ENCODE results near the gene IL26.
A peak's percentile ranks its signal among the peaks of the same experiment; 100 is the strongest.
"Not testable (repeated sequence)": the region's sequence is repeated elsewhere in the genome, so short reads cannot be mapped to it uniquely, and the experiment has no call there.

Gene IL26

DNA sequence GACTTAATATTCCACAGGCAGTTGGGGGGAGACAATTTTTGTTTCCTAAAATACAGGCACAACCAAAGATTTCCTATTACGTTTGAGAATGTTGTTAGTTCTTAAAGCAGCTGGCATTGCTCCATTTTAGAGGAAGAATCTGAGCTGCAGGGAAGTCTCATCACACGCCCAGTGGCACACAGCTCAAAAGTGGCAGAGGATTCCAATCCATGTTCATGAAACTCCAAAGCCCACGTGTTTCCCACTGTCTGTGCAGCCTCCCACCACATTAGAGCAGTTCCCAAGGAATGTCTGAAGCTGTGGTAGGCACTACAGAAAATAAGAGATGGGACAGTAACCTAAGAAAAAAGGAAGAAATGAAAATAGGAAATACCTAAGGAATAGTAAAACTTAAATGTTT, 6.1 kb upstream of the IL26 start:
- Histone ChIP-seq H3K9me3 (ENCODE audit: control insufficient read depth, insufficient read depth, low read length) (no peaks in the 10 kb centered on the region), H3K9ac (ENCODE audit: low read depth, low read length) (no peak overlapping the region), H3K4me1 (ENCODE audit: insufficient read depth, low read length) (no peaks in the 10 kb centered on the region), H3K36me3 (ENCODE audit: insufficient read depth, low read length) (no peaks in the 10 kb centered on the region)

DNA sequence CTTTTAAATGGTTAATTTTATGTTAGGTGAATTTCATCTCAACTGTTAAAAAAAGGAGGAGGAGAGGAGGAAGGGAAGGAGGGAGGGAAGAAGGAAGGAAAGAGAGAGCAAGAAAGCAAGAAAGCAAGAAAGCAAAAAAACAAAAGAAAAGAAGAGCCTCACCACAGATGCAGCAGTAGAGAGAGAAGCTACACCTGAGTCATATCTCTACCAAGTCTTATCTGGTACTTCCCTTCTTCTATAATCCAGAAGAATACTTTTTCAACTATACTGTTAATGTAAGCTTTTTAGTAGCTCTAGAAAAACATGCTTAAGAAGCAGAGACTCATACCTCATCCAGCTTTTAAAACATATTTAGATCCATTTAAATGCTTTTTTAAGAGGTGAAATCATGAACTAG, 5.6 kb upstream of the IL26 start:
- Histone ChIP-seq H3K4me1 (ENCODE audit: insufficient read depth, low read length) (no peaks in the 10 kb centered on the region), H3K36me3 (ENCODE audit: insufficient read depth, low read length) (no peaks in the 10 kb centered on the region), H3K9ac (ENCODE audit: low read depth, low read length) (no peak overlapping the region), H3K9me3 (ENCODE audit: control insufficient read depth, insufficient read depth, low read length) (no peaks in the 10 kb centered on the region)

DNA sequence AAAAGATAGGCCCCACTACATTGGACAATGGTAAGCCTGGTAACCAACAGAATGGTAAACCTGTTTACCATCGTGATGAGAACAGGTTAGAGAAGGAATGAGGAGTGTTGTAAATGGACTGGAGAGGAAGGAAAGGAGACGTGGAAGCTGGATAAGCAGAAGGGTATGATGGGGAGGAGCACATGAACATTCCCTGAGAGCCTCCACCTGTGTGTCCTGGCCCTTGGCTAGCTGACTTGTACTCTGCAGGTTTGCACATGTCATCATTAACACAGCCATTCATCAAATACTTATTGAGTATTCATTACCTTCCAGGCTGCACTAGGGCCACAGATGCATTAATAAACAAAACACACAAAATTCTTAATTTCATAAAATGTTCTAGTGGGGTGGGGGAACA, 4.3 kb upstream of the IL26 start:
- H3K4me1 ChIP-seq (ENCODE audit: insufficient read depth, low read length): no peaks in the 10 kb centered on the region
- H3K9me3 ChIP-seq (ENCODE audit: control insufficient read depth, insufficient read depth, low read length): no peaks in the 10 kb centered on the region
- no peaks in the 10 kb centered on the region for H3K36me3 ChIP-seq (ENCODE audit: insufficient read depth, low read length)
- no peak overlapping the region for H3K9ac ChIP-seq (ENCODE audit: low read depth, low read length)

DNA sequence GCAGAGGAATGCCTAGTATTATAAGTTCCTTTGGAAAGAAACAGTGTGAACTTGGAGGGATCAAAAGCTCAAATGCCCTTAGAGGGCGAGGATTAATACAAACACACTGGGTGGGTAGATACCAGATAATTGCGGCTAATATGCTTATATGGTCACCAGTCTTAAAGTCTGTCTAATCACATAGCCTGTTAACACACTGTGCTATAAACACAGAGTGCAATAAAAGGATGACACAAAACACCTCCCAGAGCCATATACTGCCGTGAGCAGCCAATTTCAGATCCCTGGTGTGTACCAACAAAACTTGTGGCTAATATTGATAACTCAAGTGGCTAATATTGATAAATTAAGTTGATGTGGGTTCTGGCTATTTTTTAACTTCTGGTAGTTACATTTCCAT, 1.7 kb upstream of the IL26 start:
- Histone ChIP-seq H3K36me3 (ENCODE audit: insufficient read depth, low read length) (no peaks in the 10 kb centered on the region), H3K4me1 (ENCODE audit: insufficient read depth, low read length) (no peaks in the 10 kb centered on the region), H3K9me3 (ENCODE audit: control insufficient read depth, insufficient read depth, low read length) (no peaks in the 10 kb centered on the region), H3K9ac (ENCODE audit: low read depth, low read length) (no peak overlapping the region)

DNA sequence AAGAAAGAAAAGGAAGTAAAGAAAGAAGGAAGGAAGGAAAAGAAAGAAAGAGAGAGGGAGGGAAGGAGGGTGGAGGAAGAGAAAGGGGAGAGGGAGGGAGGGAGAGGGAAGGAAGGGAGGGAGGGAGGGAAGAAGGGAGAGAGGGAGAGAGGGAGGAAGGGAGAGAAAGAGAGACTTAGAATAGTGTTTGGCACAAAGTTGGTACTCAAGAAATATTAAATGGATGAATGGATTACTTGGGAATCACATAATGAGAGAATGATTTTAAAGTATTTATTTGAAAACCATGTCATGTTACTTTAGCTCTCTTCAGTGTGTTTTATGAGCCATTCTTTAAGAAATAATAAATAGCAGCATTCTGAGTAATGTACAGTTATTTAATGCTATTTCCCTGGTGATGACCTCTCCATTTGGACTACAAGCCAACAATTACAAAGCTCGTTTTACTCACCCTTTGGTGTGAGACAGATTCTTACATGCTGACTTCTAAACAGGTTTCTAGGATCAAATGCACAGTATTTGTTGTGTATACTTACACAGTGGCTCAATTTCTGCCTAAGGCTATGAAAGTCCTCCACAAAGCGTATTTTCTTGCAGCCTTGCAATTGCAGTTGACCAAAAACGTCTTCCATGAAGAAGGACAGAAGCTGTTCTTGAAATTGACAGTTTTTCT, 861 bp downstream of the IL26 start:
- Histone ChIP-seq H3K9me3 (ENCODE audit: control insufficient read depth, insufficient read depth, low read length) (no peaks in the 10 kb centered on the region), H3K36me3 (ENCODE audit: insufficient read depth, low read length) (no peaks in the 10 kb centered on the region)

DNA sequence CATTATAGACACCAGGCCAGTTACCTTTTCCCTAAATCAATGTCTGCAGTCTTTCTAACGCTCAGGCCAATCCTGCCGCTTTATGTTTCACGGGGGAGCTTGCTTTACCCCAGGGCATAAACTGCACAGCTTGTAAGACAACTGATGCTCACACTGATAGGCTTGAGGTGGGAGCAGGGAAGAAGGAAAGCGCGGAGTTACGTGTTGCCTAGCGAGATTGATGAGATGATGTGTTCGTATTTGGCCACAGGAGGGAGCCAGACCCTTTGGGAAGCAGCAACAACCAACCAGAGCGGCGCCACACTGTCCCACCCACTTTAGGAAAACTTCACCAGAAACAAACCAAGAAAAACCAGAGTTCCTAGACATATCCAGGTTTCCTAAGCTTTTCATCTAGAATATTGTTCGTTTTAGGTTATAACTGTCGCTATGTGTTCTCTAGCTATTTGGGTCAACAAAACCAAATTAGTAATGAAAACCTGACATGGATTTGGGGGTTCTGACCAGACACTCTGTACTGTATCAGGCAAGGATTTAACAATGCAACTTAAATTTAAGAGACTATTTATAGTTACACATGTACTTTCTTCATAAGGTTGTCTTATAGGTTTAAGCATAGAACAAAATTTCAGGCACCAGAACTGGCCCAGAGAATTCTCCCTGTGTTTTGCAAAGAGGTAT, 2.4 kb downstream of the IL26 start:
- no peak overlapping the region; the same call in 1 of the 2 replicates for H3K9ac ChIP-seq (ENCODE audit: low read depth, low read length)
- H3K4me1 ChIP-seq (ENCODE audit: insufficient read depth, low read length): no peaks in the 10 kb centered on the region
- H3K36me3 ChIP-seq (ENCODE audit: insufficient read depth, low read length): no peaks in the 10 kb centered on the region
- H3K9me3 ChIP-seq (ENCODE audit: control insufficient read depth, insufficient read depth, low read length): no peaks in the 10 kb centered on the region

More for the DNA sequence above, 861 bp downstream of the IL26 start:
- no peaks in the 10 kb centered on the region for H3K4me1 ChIP-seq (ENCODE audit: insufficient read depth, low read length)
- no peak overlapping the region for H3K9ac ChIP-seq (ENCODE audit: low read depth, low read length)

DNA sequence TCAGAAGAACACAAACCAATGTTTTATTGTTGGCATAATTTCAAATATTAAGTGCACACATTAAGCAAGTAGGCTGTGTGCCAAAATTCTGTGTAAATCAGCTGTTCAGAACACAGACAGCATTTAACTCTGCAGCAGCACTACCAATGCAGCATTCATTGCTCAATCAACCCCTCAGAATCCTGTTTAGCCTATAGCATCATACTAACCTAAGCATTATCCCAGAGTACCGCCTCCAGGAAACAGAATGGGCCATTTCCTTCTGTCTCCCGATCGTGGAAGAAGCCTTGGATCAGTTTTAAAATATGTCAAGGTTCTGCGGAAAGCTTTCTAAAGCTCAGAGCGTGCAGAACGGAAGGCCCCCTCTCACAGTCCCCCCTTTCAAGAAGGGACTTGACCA, 3.3 kb downstream of the IL26 start:
- Histone ChIP-seq H3K9me3 (ENCODE audit: control insufficient read depth, insufficient read depth, low read length) (no peaks in the 10 kb centered on the region), H3K4me1 (ENCODE audit: insufficient read depth, low read length) (no peaks in the 10 kb centered on the region), H3K36me3 (ENCODE audit: insufficient read depth, low read length) (no peaks in the 10 kb centered on the region), H3K9ac (ENCODE audit: low read depth, low read length) (peak overlapping the region; percentile 35; the same call in 1 of the 2 replicates)

DNA sequence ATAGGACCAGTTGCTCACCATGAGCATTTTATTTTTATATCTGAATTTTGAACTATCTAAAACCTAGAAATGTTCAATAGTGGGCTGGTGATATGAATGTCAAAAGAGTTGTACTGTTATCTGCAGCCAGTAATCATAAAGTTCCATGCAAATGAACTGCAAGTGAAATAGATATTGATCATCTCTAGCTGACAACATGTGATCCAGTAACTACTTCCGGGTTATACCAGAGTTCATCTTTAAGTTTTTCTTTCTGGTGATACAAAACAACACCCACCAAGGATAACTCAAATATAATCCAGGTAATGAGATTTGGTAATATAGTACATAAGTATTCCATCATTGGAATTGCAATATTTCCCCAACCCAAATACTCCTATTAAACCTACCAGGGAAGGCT, 4.1 kb downstream of the IL26 start:
- no peaks in the 10 kb centered on the region for H3K9me3 ChIP-seq (ENCODE audit: control insufficient read depth, insufficient read depth, low read length)
- no peaks in the 10 kb centered on the region for H3K36me3 ChIP-seq (ENCODE audit: insufficient read depth, low read length)
- H3K4me1 ChIP-seq (ENCODE audit: insufficient read depth, low read length): no peaks in the 10 kb centered on the region
- no peak overlapping the region for H3K9ac ChIP-seq (ENCODE audit: low read depth, low read length)

DNA sequence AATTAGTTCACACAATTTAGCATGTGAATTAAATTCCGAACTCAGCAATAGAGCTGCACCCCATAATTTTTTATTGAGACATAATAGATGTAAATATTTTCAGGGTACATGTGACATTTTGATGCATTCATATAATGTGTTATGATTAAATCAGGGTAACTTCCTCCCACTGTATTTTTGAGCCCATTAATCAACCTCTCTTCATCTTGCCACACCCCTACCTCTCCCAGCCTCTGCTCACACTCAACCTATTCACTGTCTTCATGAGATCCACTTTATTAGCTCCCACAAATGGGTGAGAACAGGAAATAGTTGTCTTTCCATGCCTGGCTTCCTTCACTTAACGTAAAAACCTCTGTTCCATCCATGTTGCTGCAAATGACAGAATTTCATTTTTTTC, 14.7 kb downstream of the IL26 start:
- Histone ChIP-seq H3K4me1 (ENCODE audit: insufficient read depth, low read length) (no peaks in the 10 kb centered on the region), H3K9ac (ENCODE audit: low read depth, low read length) (no peak overlapping the region), H3K9me3 (ENCODE audit: control insufficient read depth, insufficient read depth, low read length) (no peaks in the 10 kb centered on the region), H3K36me3 (ENCODE audit: insufficient read depth, low read length) (no peaks in the 10 kb centered on the region)

DNA sequence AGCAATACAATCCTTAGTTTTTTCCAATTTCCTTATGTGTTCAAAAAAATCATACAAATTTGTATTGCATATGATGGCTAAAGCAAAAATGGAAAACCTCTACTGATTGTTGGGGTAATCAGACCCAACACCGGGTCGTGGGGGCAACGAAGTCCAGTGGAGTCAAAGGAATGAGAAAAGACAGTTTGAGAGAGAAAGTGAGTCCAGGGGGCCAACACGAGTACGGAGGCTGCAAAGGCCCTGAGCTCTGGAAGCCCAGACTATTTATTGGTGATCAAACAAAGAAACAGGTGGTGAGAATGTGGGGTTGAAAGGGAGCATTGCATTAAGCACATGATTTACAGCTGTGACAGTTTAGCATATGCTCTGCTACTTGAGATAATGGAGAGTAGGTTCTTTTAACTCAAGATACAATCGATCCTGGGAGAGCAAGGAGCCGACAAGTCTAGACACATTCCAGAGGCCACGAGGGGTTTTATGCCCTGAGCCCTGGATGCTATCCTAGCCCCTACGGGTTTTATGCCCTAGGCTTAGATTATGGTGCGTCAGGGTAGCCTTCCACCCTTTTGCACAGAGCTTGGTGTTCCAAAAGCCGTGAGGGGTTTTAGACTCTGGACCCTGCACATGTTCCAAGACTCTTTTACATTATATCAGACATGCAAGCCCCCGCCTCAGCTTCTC, 16.4 kb downstream of the IL26 start:
- not testable (repeated sequence) for H3K9me3 ChIP-seq (ENCODE audit: control insufficient read depth, insufficient read depth, low read length); H3K9ac ChIP-seq (ENCODE audit: low read depth, low read length); H3K36me3 ChIP-seq (ENCODE audit: insufficient read depth, low read length); H3K4me1 ChIP-seq (ENCODE audit: insufficient read depth, low read length)

DNA sequence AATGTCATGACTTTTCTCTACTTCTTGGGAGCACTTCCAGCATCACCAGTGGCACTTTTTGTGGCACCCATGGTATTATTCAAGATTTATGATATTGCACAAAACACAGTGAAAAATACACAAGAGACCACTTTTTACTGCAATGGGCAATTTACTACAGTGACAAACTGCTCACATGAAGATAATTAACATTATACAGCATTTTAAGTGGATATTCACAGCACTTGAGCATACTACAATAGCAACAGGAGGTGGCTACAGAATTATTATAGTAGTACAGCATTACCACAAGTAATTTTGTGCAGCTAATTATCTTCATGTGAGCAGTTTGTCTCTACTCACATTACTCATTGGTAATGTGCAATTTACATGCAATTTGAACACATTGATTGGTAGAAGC, 18.3 kb downstream of the IL26 start:
- H3K9ac ChIP-seq (ENCODE audit: low read depth, low read length): no peak overlapping the region
- no peaks in the 10 kb centered on the region for H3K9me3 ChIP-seq (ENCODE audit: control insufficient read depth, insufficient read depth, low read length)
- no peaks in the 10 kb centered on the region for H3K36me3 ChIP-seq (ENCODE audit: insufficient read depth, low read length)
- no peaks in the 10 kb centered on the region for H3K4me1 ChIP-seq (ENCODE audit: insufficient read depth, low read length)

DNA sequence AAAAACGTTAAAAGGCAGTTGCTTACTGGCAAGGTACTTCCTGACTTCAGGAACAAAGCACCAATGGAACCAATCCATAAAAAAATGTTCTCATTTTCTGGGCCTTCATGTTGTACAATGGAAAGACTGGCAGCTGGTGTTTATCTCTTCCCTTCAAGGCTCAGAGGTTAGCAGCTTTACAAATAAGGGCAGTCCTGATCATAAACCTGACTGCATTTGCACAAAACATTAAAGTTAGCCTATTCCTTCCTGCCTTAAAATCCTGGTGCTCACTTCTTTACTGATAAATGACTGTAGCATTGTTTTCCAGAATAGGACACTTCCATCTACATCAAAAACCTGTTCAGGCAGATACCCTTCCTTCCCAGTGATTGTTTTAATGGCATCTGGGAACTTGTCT, 19.2 kb downstream of the IL26 start:
- Histone ChIP-seq H3K4me1 (ENCODE audit: insufficient read depth, low read length) (no peaks in the 10 kb centered on the region), H3K9ac (ENCODE audit: low read depth, low read length) (no peak overlapping the region), H3K9me3 (ENCODE audit: control insufficient read depth, insufficient read depth, low read length) (no peaks in the 10 kb centered on the region)

DNA sequence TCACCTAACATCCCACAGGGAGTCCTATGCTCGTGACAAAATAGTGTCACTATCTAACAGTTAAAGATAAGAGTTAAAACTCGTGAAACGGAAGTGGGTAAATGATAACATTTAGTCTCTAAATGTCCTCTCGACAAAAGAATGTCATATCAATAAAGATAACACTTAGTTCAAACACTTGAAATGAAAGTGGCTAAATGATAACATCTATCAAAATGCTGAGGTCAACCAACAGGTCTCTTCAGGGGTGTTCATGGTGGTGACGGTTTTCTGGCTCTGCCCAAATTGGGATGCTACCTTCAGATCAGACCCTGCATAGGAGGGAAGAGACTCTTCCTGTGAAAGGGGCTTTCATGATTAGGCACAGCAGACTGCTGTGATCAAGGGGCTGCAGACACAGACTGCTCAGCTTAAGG, 22.1 kb downstream of the IL26 start:
- H3K9ac ChIP-seq (ENCODE audit: low read depth, low read length): no peak overlapping the region
- no peaks in the 10 kb centered on the region; the same call in 1 of the 2 replicates for H3K4me1 ChIP-seq (ENCODE audit: insufficient read depth, low read length)
- no peaks in the 10 kb centered on the region for H3K9me3 ChIP-seq (ENCODE audit: control insufficient read depth, insufficient read depth, low read length)
- H3K36me3 ChIP-seq (ENCODE audit: insufficient read depth, low read length): no peaks in the 10 kb centered on the region

More for the DNA sequence above, 19.2 kb downstream of the IL26 start:
- H3K36me3 ChIP-seq (ENCODE audit: insufficient read depth, low read length): no peaks in the 10 kb centered on the region

DNA sequence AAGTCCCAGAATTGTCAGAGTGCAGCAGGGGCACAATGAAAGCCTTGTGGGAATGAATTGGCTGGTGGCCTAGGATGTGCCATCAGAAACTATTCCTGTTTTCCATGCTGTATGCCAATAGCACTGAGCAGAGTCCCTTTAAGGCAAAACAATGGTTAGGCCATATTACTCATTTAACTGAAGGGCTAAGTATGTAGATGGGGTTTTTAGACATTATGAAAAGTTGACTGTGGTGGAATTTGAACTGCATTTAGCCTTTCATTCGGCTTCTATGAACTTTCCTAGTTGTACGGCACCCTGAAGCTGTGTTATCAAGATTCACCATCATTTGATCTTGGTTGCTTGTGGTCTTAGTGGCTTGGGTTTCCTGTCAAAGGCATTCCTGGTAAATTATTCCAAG, 24.8 kb downstream of the IL26 start:
- no peaks in the 10 kb centered on the region; the same call in 1 of the 2 replicates for H3K4me1 ChIP-seq (ENCODE audit: insufficient read depth, low read length)
- H3K9ac ChIP-seq (ENCODE audit: low read depth, low read length): no peak overlapping the region
- no peaks in the 10 kb centered on the region for H3K9me3 ChIP-seq (ENCODE audit: control insufficient read depth, insufficient read depth, low read length)
- no peaks in the 10 kb centered on the region for H3K36me3 ChIP-seq (ENCODE audit: insufficient read depth, low read length)

DNA sequence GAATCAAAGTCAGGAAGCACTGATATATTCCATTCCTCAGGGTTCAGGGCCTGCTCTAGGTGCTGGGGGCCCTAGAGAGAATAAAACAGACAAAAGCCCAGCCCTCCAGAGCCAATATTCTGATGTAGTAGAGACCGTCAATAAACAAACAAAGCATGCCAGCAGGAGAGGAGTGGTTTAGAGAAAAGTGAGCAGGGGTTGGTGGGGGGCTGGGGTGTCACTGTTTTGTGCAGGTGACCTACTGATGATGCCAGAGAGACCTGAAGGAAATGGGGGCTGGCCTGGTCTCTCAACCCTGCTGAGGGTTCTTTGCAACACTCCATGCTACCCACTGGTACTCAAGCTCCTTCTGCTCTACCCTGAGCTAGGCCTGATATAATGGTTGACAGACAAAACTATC, 26.5 kb downstream of the IL26 start:
- Histone ChIP-seq H3K4me1 (ENCODE audit: insufficient read depth, low read length) (no peaks in the 10 kb centered on the region; the same call in 1 of the 2 replicates), H3K36me3 (ENCODE audit: insufficient read depth, low read length) (no peaks in the 10 kb centered on the region), H3K9me3 (ENCODE audit: control insufficient read depth, insufficient read depth, low read length) (no peaks in the 10 kb centered on the region; the same call in 1 of the 2 replicates), H3K9ac (ENCODE audit: low read depth, low read length) (no peak overlapping the region)
